Tongue (tissue), 2 donors: ENCODE data around the gene TNFSF15. TPM values are rescaled to one million over a fixed set of nuclear protein-coding genes. Genes with fewer than 3 reads are reported as not detected.

Source experiments
- DNase-seq: peaks from one replicate; pipeline ENCODE4 v3.0.0-alpha.2; 2015
- total RNA-seq: library from RNA; depleted of rRNA; stranded (reverse); fragments of >200 nt; gene quantifications from one replicate; pipeline ENCODE4 v1.2.3, GENCODE V29; 2014

Gene TNFSF15
- total RNA-seq, 1 donor from 2014 or later, result 1.8 TPM

DNA sequence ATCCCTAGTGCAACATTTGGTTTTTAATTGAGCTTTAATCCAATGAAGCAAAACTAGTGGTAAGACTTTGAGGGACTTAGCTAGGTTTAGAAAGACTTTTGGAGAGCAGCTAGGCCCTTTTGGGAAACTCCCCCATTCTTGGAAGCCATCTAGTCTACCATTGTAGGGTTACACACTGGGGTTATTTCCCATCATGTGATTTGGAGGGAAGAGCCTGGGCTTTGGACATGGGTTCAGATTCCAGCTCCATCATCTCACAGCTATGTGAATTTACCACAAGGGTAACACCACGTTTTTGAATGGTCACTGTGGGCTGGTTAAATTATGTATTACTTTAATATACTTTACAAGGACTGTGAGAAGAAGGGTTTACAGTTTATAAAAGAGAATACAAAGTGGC lies 18.3 kb upstream of the TNFSF15 start:
- DNase-seq, result no peak

DNA sequence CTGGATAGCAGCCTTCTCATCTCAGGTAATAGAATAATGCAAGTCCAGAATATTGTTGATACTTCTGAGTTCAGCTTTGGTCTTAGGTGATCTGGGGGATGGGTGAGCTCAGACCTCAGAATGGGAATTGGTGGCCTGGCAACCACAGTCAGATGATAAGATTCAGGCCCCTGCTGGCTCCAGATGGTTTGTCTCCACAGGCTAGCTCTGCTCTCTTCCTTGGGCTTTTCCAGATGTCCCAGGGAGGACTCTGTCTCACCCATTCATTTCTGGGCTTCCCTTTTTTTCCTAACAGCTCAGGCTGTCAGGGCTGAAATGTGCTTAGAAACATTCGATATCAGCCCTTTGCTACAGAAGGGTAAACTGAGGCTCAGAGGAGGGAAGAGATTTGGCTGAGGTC lies 17.6 kb upstream of the TNFSF15 start:
- DNase-seq, result no peak

DNA sequence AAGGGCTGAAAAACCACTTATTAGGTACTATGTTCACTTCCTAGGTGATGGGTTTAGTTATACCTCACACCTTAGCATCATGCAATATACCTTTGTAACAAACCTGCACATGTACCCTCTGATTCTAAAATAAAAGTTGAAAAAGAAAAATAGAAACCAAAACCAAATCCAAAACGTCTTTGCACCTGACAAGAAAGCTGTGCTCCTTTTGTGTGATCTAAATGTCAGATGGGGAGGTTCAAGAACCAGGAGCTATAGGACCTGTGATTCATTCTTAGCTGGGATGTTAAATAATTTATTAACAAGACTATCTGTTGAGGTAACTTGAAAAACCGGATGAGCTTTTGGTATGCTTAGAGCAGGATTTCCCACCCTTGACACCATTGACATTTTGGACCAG lies 16.9 kb upstream of the TNFSF15 start:
- no peak for DNase-seq

DNA sequence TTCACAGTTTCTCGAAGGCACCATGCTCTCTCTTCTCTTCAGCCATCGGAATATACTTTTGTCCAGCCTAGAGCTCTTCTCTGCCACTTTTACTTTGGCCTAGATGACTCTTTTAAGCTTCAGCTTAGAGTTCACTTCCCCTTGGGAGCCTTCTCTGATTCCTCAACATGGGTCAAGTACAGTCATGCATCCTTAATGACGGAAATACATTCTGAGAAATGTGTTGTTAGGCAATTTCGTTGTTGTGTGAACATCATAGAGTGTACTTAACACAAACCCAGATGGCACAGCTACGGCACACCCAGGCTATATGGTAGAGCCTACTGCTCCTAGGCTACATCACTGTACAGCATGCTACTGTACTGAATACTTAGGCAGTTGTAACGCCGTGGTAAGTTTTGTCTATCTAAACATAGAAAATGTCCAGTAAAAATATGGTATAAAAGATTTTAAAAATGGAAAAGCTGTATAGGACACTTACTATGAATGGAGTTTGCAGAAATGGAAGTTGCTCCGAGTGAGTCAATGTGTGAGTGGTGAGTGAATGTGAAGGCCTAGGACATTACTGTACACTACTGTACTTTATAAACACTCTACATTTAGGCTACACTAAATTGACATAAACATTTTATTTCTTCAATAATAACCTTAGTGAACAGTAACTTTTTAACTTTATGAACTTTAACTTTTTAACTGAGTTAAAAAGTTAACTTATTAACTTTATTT lies 15.1 kb upstream of the TNFSF15 start:
- no peak for DNase-seq

- DNase-seq, result no peak
Measured at GRCh38 chr9:114818178-114818577, 12.3 kb upstream of the TNFSF15 start.

- DNase-seq, result no peak
Measured at GRCh38 chr9:114813717-114814418, 8.0 kb upstream of the TNFSF15 start.

GRCh38 chr9:114811966-114812636 lies 6.3 kb upstream of the TNFSF15 start:
- DNase-seq, result peak; percentile 75

DNA sequence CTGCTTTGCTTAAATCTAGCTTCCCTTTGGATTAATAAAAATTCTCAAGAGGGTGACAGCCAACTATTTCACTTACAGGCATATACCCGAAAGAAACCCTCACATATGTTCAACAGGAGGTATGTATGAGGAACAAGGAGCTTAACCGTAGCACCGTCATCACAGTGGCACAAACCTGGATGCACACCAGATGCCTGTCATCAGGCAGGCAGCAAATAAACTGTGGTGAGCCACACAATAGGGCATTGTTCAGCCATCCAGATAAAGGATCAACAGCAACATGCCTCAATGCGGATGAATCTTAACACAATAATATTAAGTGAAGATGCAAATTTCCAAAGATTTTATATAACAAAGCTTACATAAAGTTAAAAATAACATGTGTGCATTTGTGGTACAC lies 5.5 kb upstream of the TNFSF15 start:
- no peak for DNase-seq

- no peak for DNase-seq
Measured at GRCh38 chr9:114810614-114811013, 4.8 kb upstream of the TNFSF15 start.

DNA sequence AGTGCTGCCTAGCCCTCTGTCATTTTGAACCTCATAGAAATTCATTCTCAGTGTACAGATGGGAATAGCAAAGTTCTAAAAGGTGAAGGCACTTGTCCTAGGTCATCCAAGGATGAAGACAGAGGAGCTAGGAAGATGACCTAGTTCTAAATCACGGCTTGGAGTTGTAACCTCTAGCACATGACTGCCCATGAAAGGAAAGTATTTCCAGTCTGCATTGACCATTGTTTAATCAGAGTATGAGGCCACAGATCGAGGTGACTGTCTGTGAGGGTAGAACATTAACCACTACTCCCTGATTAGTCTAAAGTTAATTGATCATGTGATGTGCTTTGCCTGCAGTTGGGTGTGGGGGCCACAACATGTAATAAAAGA lies 674 bp upstream of the TNFSF15 start:
- no peak for DNase-seq

GRCh38 chr9:114804505-114804904 lies 1.3 kb downstream of the TNFSF15 start:
- DNase-seq, result peak; percentile 53

DNA sequence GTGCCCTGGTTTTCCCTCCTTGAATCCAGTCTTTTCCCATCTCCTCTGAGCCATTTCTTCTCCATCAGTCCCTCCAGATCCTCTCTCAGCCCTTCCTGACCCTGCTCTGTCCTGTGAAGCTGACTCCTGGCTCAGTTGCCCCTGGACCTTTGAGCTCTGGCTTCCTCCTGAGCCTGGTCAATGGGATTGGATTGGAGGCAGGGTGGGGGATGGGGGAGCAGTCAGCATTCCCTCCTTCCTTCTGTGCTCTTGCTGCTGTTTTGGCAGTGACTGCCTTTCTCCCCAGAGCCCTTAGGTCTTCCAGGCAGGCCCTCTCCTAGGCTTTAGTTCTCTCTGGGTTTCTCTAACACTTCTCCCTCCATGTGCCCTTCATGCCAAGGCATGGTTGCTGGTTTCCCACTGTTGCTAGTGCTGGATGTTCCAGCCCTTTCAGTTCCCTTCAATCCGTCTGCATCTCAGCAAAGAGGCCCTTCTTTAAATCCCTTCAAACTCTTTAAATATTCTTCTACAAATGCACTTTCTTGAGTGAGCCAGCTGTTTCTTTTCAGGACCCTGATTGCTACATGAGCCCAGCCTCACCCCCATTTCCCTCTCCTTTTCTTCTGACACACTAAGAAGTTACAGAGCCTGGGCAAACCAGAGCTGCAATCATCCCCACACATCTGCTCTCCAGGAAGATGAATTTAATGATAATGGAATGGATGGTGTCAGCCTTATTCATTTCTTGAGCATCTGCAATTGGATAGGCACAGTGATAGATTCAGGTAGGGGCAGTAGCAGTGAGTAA lies 2.2 kb downstream of the TNFSF15 start:
- DNase-seq, result no peak

- no peak for DNase-seq
Measured at GRCh38 chr9:114799925-114800324, 5.9 kb downstream of the TNFSF15 start.

DNA sequence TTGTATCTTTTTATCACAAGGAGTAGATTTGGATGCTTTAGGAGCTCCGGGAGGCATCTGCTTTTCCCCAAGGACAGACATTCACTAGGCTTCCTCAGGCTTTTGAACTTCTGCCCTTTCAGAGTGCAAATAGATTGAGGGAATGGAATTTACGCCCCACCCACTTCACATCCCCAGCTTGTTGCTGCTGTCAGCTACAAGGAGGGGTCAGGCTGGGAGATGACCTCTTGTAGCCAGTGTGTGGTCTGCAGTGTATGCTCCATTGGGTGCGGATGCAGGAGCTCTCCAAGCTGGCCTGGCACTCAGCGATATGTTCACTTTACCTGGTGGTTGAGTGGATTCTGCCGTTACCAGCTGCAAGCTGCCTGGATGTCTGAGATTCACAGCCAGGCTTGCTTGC lies 6.4 kb downstream of the TNFSF15 start:
- DNase-seq, result no peak

GRCh38 chr9:114798780-114799427 lies 6.9 kb downstream of the TNFSF15 start:
- no peak for DNase-seq

GRCh38 chr9:114798101-114798500 lies 7.7 kb downstream of the TNFSF15 start:
- no peak for DNase-seq

DNA sequence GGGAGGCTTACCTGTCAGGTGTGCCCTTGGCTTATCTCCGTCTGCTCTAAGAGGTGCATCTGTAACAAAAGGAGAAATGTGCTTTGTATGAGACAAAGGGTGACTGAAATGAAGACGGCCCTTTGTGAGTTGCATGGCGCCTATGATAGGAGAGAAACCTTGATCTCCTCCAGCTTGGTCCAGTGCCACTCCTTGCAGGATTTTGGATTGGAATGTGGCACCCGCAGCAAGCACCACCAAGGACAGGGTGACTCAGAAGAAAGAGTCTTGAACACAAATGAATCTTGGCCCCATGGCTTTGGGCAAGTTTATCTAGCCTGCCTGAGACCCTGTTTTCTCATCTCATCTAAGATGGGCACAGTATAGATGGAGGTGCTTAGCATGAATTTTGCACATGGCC lies 13.4 kb downstream of the TNFSF15 start:
- no peak for DNase-seq

DNA sequence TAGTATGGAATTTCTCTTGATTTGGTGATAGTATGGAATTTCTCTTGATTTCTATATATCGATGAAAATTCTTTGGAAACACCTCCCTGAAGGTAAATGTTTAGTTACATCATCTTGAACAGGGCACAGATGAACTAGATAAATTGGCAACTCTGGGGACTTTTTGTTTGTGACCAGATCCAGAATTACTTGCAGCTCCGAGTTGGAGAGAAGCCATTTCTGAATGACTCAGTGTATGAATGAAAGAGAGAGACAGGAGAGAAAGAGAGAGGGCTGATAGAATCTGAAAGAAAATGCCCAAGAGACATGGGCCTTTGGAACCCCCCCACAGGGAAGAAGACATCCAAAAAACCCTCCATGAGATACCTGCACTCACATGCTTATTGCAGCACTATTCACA lies 14.1 kb downstream of the TNFSF15 start:
- no peak for DNase-seq

DNA sequence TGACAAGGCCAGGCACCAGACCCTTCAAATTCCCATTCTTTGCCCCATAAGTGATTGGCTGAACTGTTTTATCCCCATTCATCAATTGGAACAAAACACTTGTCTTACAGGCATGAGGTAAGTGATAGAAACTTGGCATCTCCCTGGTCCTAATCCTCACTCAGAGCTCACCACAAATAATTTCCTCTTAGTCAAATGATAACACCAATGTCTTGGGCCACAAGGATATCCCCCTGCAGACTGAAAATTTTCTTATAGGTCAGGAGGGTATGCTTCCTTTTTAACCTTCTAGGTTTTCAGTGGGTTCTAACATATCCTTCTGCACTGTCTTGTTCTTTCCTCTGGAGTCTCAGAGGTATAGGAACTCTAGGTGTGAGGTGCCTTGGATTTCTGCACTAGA lies 14.5 kb downstream of the TNFSF15 start:
- no peak for DNase-seq

- no peak for DNase-seq
Measured at GRCh38 chr9:114790521-114790920, 15.3 kb downstream of the TNFSF15 start.

- DNase-seq, result no peak
Measured at GRCh38 chr9:114789006-114789405, 16.8 kb downstream of the TNFSF15 start.
